ENCODE results near the gene PBX3. TPM values are rescaled to one million over a fixed set of nuclear protein-coding genes. Genes with fewer than 3 reads are reported as not detected.

Gene PBX3
- total RNA-seq, 1 donor from 2014 or later = 37.6 TPM

GRCh38 chr9:125908136-125908535, 161.0 kb downstream of the PBX3 start:
- TF ChIP-seq CTCF (IDR thresholded peaks at IDR 0.05; ENCODE audit: unreplicated experiment) = no peak
- Mint-ChIP-seq H3K4me1 (ENCODE audit: unreplicated experiment) (peaks cover 16% of the 10 kb centered on the region), H3K4me3 (ENCODE audit: unreplicated experiment) (no peak overlapping the region), H3K36me3 (ENCODE audit: low read depth, unreplicated experiment) (no peaks in the 10 kb centered on the region), H3K9me3 (ENCODE audit: unreplicated experiment) (no peaks in the 10 kb centered on the region), H3K27ac (ENCODE audit: unreplicated experiment) (peak overlapping the region; percentile 57), H3K27me3 (ENCODE audit: unreplicated experiment) (no peaks in the 10 kb centered on the region)
- no peak for DNase-seq (ENCODE audit: low spot score)

GRCh38 chr9:125908966-125909365, 161.8 kb downstream of the PBX3 start:
- H3K4me3 Mint-ChIP-seq (ENCODE audit: unreplicated experiment) = no peak overlapping the region
- H3K9me3 Mint-ChIP-seq (ENCODE audit: unreplicated experiment) = no peaks in the 10 kb centered on the region
- H3K4me1 Mint-ChIP-seq (ENCODE audit: unreplicated experiment) = peaks cover 16% of the 10 kb centered on the region
- H3K36me3 Mint-ChIP-seq (ENCODE audit: low read depth, unreplicated experiment) = no peaks in the 10 kb centered on the region
- H3K27ac Mint-ChIP-seq (ENCODE audit: unreplicated experiment) = no peak overlapping the region
- no peak for TF ChIP-seq CTCF (IDR thresholded peaks at IDR 0.05; ENCODE audit: unreplicated experiment)
- DNase-seq (ENCODE audit: low spot score) = no peak
- H3K27me3 Mint-ChIP-seq (ENCODE audit: unreplicated experiment) = no peaks in the 10 kb centered on the region

- no peak for TF ChIP-seq CTCF (IDR thresholded peaks at IDR 0.05; ENCODE audit: unreplicated experiment)
- H3K36me3 Mint-ChIP-seq (ENCODE audit: low read depth, unreplicated experiment) = no peaks in the 10 kb centered on the region
- no peak overlapping the region for H3K4me3 Mint-ChIP-seq (ENCODE audit: unreplicated experiment)
- no peaks in the 10 kb centered on the region for H3K27me3 Mint-ChIP-seq (ENCODE audit: unreplicated experiment)
- DNase-seq (ENCODE audit: low spot score) = no peak
- H3K27ac Mint-ChIP-seq (ENCODE audit: unreplicated experiment) = no peak overlapping the region
- H3K4me1 Mint-ChIP-seq (ENCODE audit: unreplicated experiment) = peaks cover 17% of the 10 kb centered on the region
- no peaks in the 10 kb centered on the region for H3K9me3 Mint-ChIP-seq (ENCODE audit: unreplicated experiment)
Observed at GRCh38 chr9:125909459-125909858, 162.3 kb downstream of the PBX3 start.

GRCh38 chr9:125910286-125910685, 163.1 kb downstream of the PBX3 start:
- no peak for DNase-seq (ENCODE audit: low spot score)
- Mint-ChIP-seq H3K9me3 (ENCODE audit: unreplicated experiment) (no peaks in the 10 kb centered on the region), H3K4me3 (ENCODE audit: unreplicated experiment) (no peak overlapping the region), H3K36me3 (ENCODE audit: low read depth, unreplicated experiment) (no peaks in the 10 kb centered on the region), H3K27ac (ENCODE audit: unreplicated experiment) (no peak overlapping the region), H3K4me1 (ENCODE audit: unreplicated experiment) (peaks cover 17% of the 10 kb centered on the region), H3K27me3 (ENCODE audit: unreplicated experiment) (no peaks in the 10 kb centered on the region)
- TF ChIP-seq CTCF (IDR thresholded peaks at IDR 0.05; ENCODE audit: unreplicated experiment) = no peak

GRCh38 chr9:125911861-125912644, 164.9 kb downstream of the PBX3 start:
- no peaks in the 10 kb centered on the region for H3K36me3 Mint-ChIP-seq (ENCODE audit: low read depth, unreplicated experiment)
- H3K9me3 Mint-ChIP-seq (ENCODE audit: unreplicated experiment) = no peaks in the 10 kb centered on the region

More at GRCh38 chr9:125911861-125912644, 164.9 kb downstream of the PBX3 start:
- no peak overlapping the region for H3K4me3 Mint-ChIP-seq (ENCODE audit: unreplicated experiment)
- no peak for DNase-seq (ENCODE audit: low spot score)
- H3K4me1 Mint-ChIP-seq (ENCODE audit: unreplicated experiment) = peaks cover 17% of the 10 kb centered on the region
- no peak overlapping the region for H3K27ac Mint-ChIP-seq (ENCODE audit: unreplicated experiment)
- TF ChIP-seq CTCF (IDR thresholded peaks at IDR 0.05; ENCODE audit: unreplicated experiment) = no peak
- H3K27me3 Mint-ChIP-seq (ENCODE audit: unreplicated experiment) = peaks cover 2% of the 10 kb centered on the region

All from endothelial cell (in vitro differentiated cells).